HL-60 (cell line): ENCODE data around the gene CTNNA3.

ENCODE experiments used
- GABPA ChIP-seq: IDR thresholded peaks from 2 replicates; pipeline ENCODE4 v1.6.1; 2012; ENCODE audit warnings: low read depth
- POLR2AphosphoS5 ChIP-seq: IDR thresholded peaks from 2 replicates; pipeline ENCODE4 v1.6.1; 2012; ENCODE audit warnings: low read depth
- SPI1 ChIP-seq: IDR thresholded peaks from 2 replicates; pipeline ENCODE4 v1.6.1; 2012; ENCODE audit warnings: low read depth, mild to moderate bottlenecking, borderline replicate concordance
- TF ChIP-seq, protein P1 (sequence below): IDR thresholded peaks from one replicate; pipeline ENCODE4 v1.5.1; 2011; ENCODE audit warnings: low read length, control low read depth, inconsistent platforms; ENCODE audit not compliant: insufficient read depth
- TF ChIP-seq, protein P2 (sequence below): IDR thresholded peaks from 2 replicates; pipeline ENCODE4 v1.6.1; 2012; ENCODE audit warnings: low read depth; ENCODE audit not compliant: insufficient replicate concordance

DNA sequence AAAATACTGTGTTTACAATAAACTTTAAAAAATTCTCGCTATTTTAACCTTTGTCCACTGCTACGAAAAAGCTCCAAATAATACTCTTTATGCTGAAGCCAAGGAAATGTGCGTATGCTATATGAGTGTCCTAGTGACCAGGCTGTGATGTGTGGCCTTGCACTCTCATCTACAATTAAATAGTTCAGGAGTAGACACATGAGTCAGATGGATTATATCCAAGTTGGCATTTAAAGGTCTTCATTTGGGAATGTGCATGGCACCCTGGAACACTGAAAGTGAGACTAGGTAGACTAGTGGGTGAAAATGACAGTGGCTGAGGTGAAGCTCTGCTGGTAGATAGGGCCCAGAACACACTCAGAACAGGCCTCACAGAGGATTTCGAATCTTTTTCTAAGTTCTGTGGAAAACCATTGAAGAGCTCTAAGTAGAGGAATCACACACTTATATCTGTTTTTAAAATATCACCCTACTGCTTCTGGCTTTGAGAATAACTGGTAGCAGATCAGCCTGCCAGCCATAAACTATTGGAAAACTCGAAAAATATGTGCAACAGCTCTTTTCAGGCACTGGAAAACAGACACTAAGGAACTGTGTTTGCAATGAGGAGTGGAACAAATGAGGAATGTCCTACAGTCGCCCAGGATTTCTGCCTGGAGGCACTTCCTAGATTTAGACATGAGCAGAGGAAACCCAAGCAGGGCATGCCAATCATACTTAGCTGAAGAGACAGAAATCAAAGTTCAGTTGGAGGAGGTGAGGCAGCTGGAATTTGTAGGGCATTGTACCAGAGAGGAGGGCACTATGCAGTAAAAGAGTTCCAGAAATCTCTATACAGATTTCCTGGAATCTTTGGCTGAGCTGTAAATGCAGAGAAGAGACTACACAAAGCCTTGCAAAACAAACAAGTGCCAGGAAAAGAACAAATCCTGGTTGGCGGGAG lies 1374.0 kb downstream of the CTNNA3 start:
- TF ChIP-seq, protein P1, sequence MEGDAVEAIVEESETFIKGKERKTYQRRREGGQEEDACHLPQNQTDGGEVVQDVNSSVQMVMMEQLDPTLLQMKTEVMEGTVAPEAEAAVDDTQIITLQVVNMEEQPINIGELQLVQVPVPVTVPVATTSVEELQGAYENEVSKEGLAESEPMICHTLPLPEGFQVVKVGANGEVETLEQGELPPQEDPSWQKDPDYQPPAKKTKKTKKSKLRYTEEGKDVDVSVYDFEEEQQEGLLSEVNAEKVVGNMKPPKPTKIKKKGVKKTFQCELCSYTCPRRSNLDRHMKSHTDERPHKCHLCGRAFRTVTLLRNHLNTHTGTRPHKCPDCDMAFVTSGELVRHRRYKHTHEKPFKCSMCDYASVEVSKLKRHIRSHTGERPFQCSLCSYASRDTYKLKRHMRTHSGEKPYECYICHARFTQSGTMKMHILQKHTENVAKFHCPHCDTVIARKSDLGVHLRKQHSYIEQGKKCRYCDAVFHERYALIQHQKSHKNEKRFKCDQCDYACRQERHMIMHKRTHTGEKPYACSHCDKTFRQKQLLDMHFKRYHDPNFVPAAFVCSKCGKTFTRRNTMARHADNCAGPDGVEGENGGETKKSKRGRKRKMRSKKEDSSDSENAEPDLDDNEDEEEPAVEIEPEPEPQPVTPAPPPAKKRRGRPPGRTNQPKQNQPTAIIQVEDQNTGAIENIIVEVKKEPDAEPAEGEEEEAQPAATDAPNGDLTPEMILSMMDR = no peak
- TF ChIP-seq SPI1 = no peak
- no peak for TF ChIP-seq GABPA
- TF ChIP-seq POLR2AphosphoS5 = no peak
- TF ChIP-seq, protein P2, sequence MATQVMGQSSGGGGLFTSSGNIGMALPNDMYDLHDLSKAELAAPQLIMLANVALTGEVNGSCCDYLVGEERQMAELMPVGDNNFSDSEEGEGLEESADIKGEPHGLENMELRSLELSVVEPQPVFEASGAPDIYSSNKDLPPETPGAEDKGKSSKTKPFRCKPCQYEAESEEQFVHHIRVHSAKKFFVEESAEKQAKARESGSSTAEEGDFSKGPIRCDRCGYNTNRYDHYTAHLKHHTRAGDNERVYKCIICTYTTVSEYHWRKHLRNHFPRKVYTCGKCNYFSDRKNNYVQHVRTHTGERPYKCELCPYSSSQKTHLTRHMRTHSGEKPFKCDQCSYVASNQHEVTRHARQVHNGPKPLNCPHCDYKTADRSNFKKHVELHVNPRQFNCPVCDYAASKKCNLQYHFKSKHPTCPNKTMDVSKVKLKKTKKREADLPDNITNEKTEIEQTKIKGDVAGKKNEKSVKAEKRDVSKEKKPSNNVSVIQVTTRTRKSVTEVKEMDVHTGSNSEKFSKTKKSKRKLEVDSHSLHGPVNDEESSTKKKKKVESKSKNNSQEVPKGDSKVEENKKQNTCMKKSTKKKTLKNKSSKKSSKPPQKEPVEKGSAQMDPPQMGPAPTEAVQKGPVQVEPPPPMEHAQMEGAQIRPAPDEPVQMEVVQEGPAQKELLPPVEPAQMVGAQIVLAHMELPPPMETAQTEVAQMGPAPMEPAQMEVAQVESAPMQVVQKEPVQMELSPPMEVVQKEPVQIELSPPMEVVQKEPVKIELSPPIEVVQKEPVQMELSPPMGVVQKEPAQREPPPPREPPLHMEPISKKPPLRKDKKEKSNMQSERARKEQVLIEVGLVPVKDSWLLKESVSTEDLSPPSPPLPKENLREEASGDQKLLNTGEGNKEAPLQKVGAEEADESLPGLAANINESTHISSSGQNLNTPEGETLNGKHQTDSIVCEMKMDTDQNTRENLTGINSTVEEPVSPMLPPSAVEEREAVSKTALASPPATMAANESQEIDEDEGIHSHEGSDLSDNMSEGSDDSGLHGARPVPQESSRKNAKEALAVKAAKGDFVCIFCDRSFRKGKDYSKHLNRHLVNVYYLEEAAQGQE = no peak
